DOHH2 (cell line): Measurements from ENCODE around the gene EZH2.

Experiments
- H3F3A ChIP-seq: fragments of 200-600 bp; sonication (generic), shearing (Covaris generic); 2 replicates; pipeline ENCODE4 v1.6.0; 2016; ENCODE audit warnings: antibody characterized with exemption, mild to moderate bottlenecking; ENCODE audit not compliant: control insufficient read depth, insufficient read depth
- H3K27ac ChIP-seq: fragments of 200-600 bp; sonication (generic); 2 replicates; pipeline ENCODE4 v1.5.1; 2014; ENCODE audit warnings: low read depth, mild to moderate bottlenecking, low read length, moderate library complexity
- H3K27me3 ChIP-seq: fragments of 200-600 bp; sonication (generic); 2 replicates; pipeline ENCODE4 v1.6.1; 2014; ENCODE audit warnings: mild to moderate bottlenecking, low read length, mixed read lengths; ENCODE audit not compliant: control insufficient read depth
- H3K36me3 ChIP-seq: fragments of 200-600 bp; sonication (generic); 2 replicates; pipeline ENCODE4 v1.6.1; 2014; ENCODE audit warnings: mild to moderate bottlenecking, low read length, moderate library complexity, mixed read lengths; ENCODE audit not compliant: control insufficient read depth
- H3K4me1 ChIP-seq: fragments of 200-600 bp; sonication (generic); 2 replicates; pipeline ENCODE4 v1.6.1; 2014; ENCODE audit warnings: mild to moderate bottlenecking, low read length, mixed read lengths; ENCODE audit not compliant: control insufficient read depth
- H3K4me2 ChIP-seq: fragments of 200-600 bp; sonication (generic); 2 replicates; pipeline ENCODE4 v1.6.0; 2014; ENCODE audit warnings: mild to moderate bottlenecking, low read length, moderate library complexity
- H3K4me3 ChIP-seq: fragments of 200-600 bp; sonication (generic); 2 replicates; pipeline ENCODE4 v1.5.1; 2014; ENCODE audit warnings: mild to moderate bottlenecking, low read length, mixed read lengths
- H3K79me2 ChIP-seq: fragments of 200-600 bp; sonication (generic); 2 replicates; pipeline ENCODE4 v1.6.1; 2014; ENCODE audit warnings: mild to moderate bottlenecking, low read length, mixed read lengths; ENCODE audit not compliant: control insufficient read depth
- H3K9me2 ChIP-seq: fragments of 200-600 bp; sonication (generic); replicated peaks from 2 replicates; pipeline ENCODE4 v1.6.1; 2014; ENCODE audit warnings: mild to moderate bottlenecking, low read length, mixed read lengths; ENCODE audit not compliant: control insufficient read depth
- H3K9me3 ChIP-seq: fragments of 200-600 bp; sonication (generic); 2 replicates; pipeline ENCODE4 v1.6.1; 2014; ENCODE audit warnings: antibody characterized with exemption, low read length, mixed read lengths; ENCODE audit not compliant: control insufficient read depth, insufficient read depth
- H4K20me1 ChIP-seq: fragments of 200-600 bp; sonication (generic); 2 replicates; pipeline ENCODE4 v1.6.0; 2014; ENCODE audit warnings: low read depth, mild to moderate bottlenecking, antibody characterized with exemption, low read length, moderate library complexity; ENCODE audit not compliant: control insufficient read depth, insufficient read depth
- EZH2phosphoT487 ChIP-seq: fragments of 200-600 bp; sonication (generic); IDR thresholded peaks from 2 replicates; pipeline ENCODE4 v1.6.1; 2017; ENCODE audit warnings: borderline replicate concordance, mild to moderate bottlenecking, antibody characterized with exemption, low read length, moderate library complexity, mixed read lengths
- TF ChIP-seq, protein P1 (sequence below): fragments of 200-600 bp; sonication (generic); IDR thresholded peaks from one replicate; pipeline ENCODE4 v1.5.1; 2014; ENCODE audit warnings: antibody characterized with exemption, mild to moderate bottlenecking, low read depth, low read length; ENCODE audit not compliant: poor library complexity, severe bottlenecking

Gene EZH2

DNA sequence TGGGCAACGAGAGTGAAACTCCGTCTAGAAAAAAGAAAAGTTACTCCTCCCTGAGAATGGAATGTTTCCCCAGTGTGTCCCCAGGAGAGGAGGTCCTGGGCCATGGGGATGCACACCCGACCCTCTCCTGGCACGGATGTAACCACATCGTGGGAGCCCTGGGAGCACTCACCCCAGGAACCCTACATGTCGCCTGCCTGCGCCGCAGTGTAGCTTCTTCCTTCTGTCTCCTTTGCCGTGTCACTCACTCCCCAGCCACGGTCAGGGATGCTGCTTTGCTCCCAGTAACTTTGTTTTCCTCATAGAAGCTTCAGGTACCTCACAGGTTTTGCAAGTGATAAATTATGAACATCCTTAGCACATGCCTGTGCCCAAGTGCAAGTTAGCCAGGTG, 82.0 kb downstream of the EZH2 start:
- Histone ChIP-seq H3K4me2 (no peak overlapping the region), H3K4me3 (no peak overlapping the region), H3K9me3 (no peaks in the 10 kb centered on the region), H3K36me3 (peaks cover 83% of the 10 kb centered on the region), H3K9me2 (no peaks in the 10 kb centered on the region), H3K4me1 (no peaks in the 10 kb centered on the region), H3K79me2 (no peaks in the 10 kb centered on the region), H3K27ac (no peak overlapping the region), H3F3A (peaks cover 28% of the 10 kb centered on the region), H4K20me1 (peaks cover 4% of the 10 kb centered on the region; the same call in 1 of the 2 replicates), H3K27me3 (no peaks in the 10 kb centered on the region)
- TF ChIP-seq, protein P1, sequence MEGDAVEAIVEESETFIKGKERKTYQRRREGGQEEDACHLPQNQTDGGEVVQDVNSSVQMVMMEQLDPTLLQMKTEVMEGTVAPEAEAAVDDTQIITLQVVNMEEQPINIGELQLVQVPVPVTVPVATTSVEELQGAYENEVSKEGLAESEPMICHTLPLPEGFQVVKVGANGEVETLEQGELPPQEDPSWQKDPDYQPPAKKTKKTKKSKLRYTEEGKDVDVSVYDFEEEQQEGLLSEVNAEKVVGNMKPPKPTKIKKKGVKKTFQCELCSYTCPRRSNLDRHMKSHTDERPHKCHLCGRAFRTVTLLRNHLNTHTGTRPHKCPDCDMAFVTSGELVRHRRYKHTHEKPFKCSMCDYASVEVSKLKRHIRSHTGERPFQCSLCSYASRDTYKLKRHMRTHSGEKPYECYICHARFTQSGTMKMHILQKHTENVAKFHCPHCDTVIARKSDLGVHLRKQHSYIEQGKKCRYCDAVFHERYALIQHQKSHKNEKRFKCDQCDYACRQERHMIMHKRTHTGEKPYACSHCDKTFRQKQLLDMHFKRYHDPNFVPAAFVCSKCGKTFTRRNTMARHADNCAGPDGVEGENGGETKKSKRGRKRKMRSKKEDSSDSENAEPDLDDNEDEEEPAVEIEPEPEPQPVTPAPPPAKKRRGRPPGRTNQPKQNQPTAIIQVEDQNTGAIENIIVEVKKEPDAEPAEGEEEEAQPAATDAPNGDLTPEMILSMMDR = no peak
- no peak for TF ChIP-seq EZH2phosphoT487

DNA sequence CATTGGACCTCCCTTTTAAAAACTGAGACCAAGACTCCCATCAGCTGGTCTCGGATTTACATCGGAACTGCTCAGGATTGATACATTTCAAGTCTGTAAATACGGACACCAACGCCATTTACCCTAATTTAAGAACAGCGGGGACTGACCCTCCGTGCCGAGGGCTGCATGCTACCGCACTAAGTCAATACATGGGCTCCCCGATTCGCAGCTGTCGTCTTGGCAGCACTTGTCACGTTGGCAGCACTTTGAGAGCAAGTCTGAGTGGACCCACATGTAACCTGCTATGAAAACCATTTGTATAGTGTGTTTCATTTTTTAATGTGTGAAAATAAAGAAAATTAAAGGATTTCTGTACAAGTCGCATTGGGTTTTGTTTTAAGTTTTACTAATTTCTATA, 83.4 kb downstream of the EZH2 start:
- Histone ChIP-seq H3K27me3 (no peaks in the 10 kb centered on the region), H3K79me2 (no peaks in the 10 kb centered on the region), H3K4me1 (no peaks in the 10 kb centered on the region), H3K9me3 (no peaks in the 10 kb centered on the region), H3K27ac (no peak overlapping the region), H3K9me2 (no peaks in the 10 kb centered on the region), H3K36me3 (peaks cover 83% of the 10 kb centered on the region), H3K4me2 (no peak overlapping the region), H4K20me1 (no peaks in the 10 kb centered on the region), H3F3A (peaks cover 14% of the 10 kb centered on the region), H3K4me3 (no peak overlapping the region)
- no peak for TF ChIP-seq EZH2phosphoT487
- TF ChIP-seq, protein P1 = no peak

DNA sequence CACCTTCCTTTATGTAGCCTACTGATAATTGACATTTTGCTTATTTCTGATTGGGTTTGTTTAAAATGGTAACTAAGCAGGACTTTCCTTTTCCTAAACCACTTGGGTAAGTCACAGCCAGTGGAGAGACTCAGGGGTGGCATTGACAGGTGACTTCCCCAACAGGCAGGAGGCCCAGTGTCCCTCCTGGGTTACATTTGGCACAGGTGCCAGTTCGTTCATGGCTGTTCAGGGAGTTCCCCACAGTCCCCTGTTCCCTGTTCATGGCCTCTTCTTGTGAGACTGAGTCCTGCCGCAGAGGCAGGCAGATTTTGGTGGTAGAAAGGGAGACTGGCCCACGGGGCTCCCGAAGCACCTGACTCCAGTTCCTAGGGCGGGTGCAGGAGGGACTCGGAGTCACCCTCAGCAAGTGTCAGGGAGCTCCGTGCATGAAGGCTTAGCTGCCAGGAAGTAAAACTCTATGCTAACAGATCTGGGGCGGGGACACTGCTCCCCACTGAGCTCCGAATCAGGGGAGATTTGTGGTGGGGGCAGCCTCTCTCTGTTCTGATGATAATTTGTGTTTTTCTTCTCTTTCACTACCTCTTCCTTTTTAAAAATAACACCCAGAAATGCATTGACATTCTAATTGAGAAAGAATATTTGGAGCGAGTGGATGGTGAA, 84.1 kb downstream of the EZH2 start:
- TF ChIP-seq, protein P1 = no peak
- TF ChIP-seq EZH2phosphoT487 = no peak
- H3K79me2 ChIP-seq = no peaks in the 10 kb centered on the region
- H3F3A ChIP-seq = peaks cover 13% of the 10 kb centered on the region
- H3K4me2 ChIP-seq = no peak overlapping the region
- no peaks in the 10 kb centered on the region for H3K4me1 ChIP-seq
- H4K20me1 ChIP-seq = no peaks in the 10 kb centered on the region
- peaks cover 82% of the 10 kb centered on the region for H3K36me3 ChIP-seq
- no peaks in the 10 kb centered on the region for H3K27me3 ChIP-seq
- no peaks in the 10 kb centered on the region for H3K9me2 ChIP-seq
- no peaks in the 10 kb centered on the region for H3K9me3 ChIP-seq
- H3K4me3 ChIP-seq = no peak overlapping the region
- no peak overlapping the region for H3K27ac ChIP-seq
